OCI-LY7 (cell line): Measurements from ENCODE around the gene RIMBP2. TPM values are rescaled to one million over a fixed set of nuclear protein-coding genes. Genes with fewer than 3 reads are reported as not detected.

Experiments
- BruUV-seq: library from RNA; stranded (reverse); fragments of 400-500 nt; replicated peaks from 2 replicates; lab custom pipeline; 2021; lab: Mats Ljungman, UMichigan
- CTCF ChIA-PET: fragments of 300-600 bp; sonication (Branson Sonifier 250); formaldehyde crosslinking; loops from one replicate; lab custom pipeline; 2022; ENCODE audit warnings: antibody characterized with exemption; ENCODE audit not compliant: unreplicated experiment; lab: Charles Lee
- POLR2A ChIA-PET: fragments of 300-600 bp; sonication (Branson Sonifier 250); formaldehyde crosslinking; loops from one replicate; lab custom pipeline; 2022; ENCODE audit warnings: antibody characterized with exemption; lab: Charles Lee
- DNase-seq: peaks from one replicate; pipeline ENCODE4 v3.0.0-alpha.2; 2015; ENCODE audit warnings: low spot score
- H2AFZ ChIP-seq: fragments of 200-600 bp; sonication (generic), shearing (Covaris generic); 2 replicates; pipeline ENCODE4 v1.6.1; 2014; ENCODE audit warnings: mild to moderate bottlenecking, antibody characterized with exemption, low read length, moderate library complexity
- H3K27ac ChIP-seq: fragments of 200-600 bp; sonication (generic); 2 replicates; pipeline ENCODE4 v1.5.1; 2014; ENCODE audit warnings: mixed run types, low read depth, mild to moderate bottlenecking, moderate library complexity, low read length, inconsistent platforms; ENCODE audit not compliant: poor library complexity, severe bottlenecking
- H3K36me3 ChIP-seq: fragments of 200-600 bp; sonication (generic); 2 replicates; pipeline ENCODE4 v1.6.1; 2014; ENCODE audit warnings: mild to moderate bottlenecking, antibody characterized with exemption, low read length, moderate library complexity, mixed read lengths; ENCODE audit not compliant: insufficient read depth
- H3K4me1 ChIP-seq: fragments of 200-600 bp; sonication (generic); 2 replicates; pipeline ENCODE4 v1.5.1; 2014; ENCODE audit warnings: mild to moderate bottlenecking, low read length; ENCODE audit not compliant: insufficient read depth, poor library complexity, severe bottlenecking
- H3K4me2 ChIP-seq: fragments of 200-600 bp; sonication (generic); 2 replicates; pipeline ENCODE4 v1.6.1; 2014; ENCODE audit warnings: mild to moderate bottlenecking, low read length
- H3K4me3 ChIP-seq: fragments of 200-600 bp; sonication (generic); 2 replicates; pipeline ENCODE4 v1.5.1; 2014; ENCODE audit warnings: mild to moderate bottlenecking, low read depth, low read length; ENCODE audit not compliant: poor library complexity, severe bottlenecking
- H3K79me2 ChIP-seq: fragments of 200-600 bp; sonication (generic); 2 replicates; pipeline ENCODE4 v1.6.1; 2016; ENCODE audit warnings: low read depth, mild to moderate bottlenecking, low read length, moderate library complexity, mixed read lengths; ENCODE audit not compliant: insufficient read depth
- H3K9me2 ChIP-seq: fragments of 200-600 bp; sonication (generic); 2 replicates; pipeline ENCODE4 v1.6.1; 2016; ENCODE audit warnings: mild to moderate bottlenecking, low read length, mixed read lengths; ENCODE audit not compliant: insufficient read depth
- H3K9me3 ChIP-seq: fragments of 200-600 bp; sonication (generic); 2 replicates; pipeline ENCODE4 v1.6.1; 2014; ENCODE audit warnings: mild to moderate bottlenecking, mixed run types, low read length, mixed read lengths
- H4K20me1 ChIP-seq: fragments of 200-600 bp; sonication (generic); 2 replicates; pipeline ENCODE4 v1.6.1; 2014; ENCODE audit warnings: mild to moderate bottlenecking, antibody characterized with exemption, low read length, moderate library complexity, mixed read lengths; ENCODE audit not compliant: insufficient read depth
- CTCF ChIP-seq: fragments of 200-600 bp; sonication (generic); conservative IDR thresholded peaks from 2 replicates; pipeline ENCODE4 v1.5.1; 2014; ENCODE audit warnings: mild to moderate bottlenecking, antibody characterized with exemption, low read length, moderate library complexity, mixed read lengths
- EZH2phosphoT487 ChIP-seq: fragments of 200-600 bp; sonication (generic); IDR thresholded peaks from 2 replicates; pipeline ENCODE4 v1.6.1; 2018; ENCODE audit warnings: low read depth, borderline replicate concordance, mild to moderate bottlenecking, mixed run types, antibody characterized with exemption, low read length, moderate library complexity, mixed read lengths
- intact Hi-C: fragments of 100-400 bp; cut with micrococcal nuclease; formaldehyde crosslinking; loops from one replicate; pipeline ENCODE4 v1.10.0; 2022; ENCODE audit not compliant: unreplicated experiment
- total RNA-seq, 2 experiments: library from RNA; depleted of rRNA in 1 of 2; stranded (reverse); fragments of >200 nt in 1 of 2; shearing (Covaris generic) in 1 of 2; gene quantifications; 2 replicates each; pipeline ENCODE4 v1.2.3, GENCODE V29; 2014 to 2022

Gene RIMBP2
- total RNA-seq, 2 experiments from 2014 or later, result not detected

- no peaks in the 10 kb centered on the region for H3K36me3 ChIP-seq
- H3K27ac ChIP-seq, result no peak overlapping the region
- CTCF ChIA-PET, result no interaction called here
- no peak overlapping the region for H3K4me3 ChIP-seq
- no peaks in the 10 kb centered on the region for H3K79me2 ChIP-seq
- BruUV-seq, result no TSS peak
- TF ChIP-seq CTCF (no peak), EZH2phosphoT487 (no peak)
- no peak overlapping the region for H2AFZ ChIP-seq
- H3K9me3 ChIP-seq, result no peaks in the 10 kb centered on the region
- no peak for DNase-seq
- intact Hi-C loops, result no loop called here
- no peaks in the 10 kb centered on the region for H3K4me1 ChIP-seq
- H3K4me2 ChIP-seq, result no peak overlapping the region
- POLR2A ChIA-PET, result no interaction called here
- H4K20me1 ChIP-seq, result no peaks in the 10 kb centered on the region
- H3K9me2 ChIP-seq, result no peaks in the 10 kb centered on the region
These were observed 107.3 kb downstream of the RIMBP2 start for GRCh38 chr12:130608831-130609230.

GRCh38 chr12:130608132-130608531 lies 108.0 kb downstream of the RIMBP2 start:
- Histone ChIP-seq H3K9me2 (no peaks in the 10 kb centered on the region), H3K4me3 (no peak overlapping the region), H3K36me3 (no peaks in the 10 kb centered on the region), H3K9me3 (no peaks in the 10 kb centered on the region), H3K4me2 (no peak overlapping the region), H3K79me2 (no peaks in the 10 kb centered on the region), H2AFZ (no peak overlapping the region), H3K4me1 (no peaks in the 10 kb centered on the region), H4K20me1 (no peaks in the 10 kb centered on the region), H3K27ac (no peak overlapping the region)
- no peak for DNase-seq
- no TSS peak for BruUV-seq
- ChIA-PET CTCF (no interaction called here), POLR2A (no interaction called here)
- intact Hi-C loops, result no loop called here
- TF ChIP-seq CTCF (no peak), EZH2phosphoT487 (no peak)

- H3K9me3 ChIP-seq, result no peaks in the 10 kb centered on the region
- no peaks in the 10 kb centered on the region for H4K20me1 ChIP-seq
- no peaks in the 10 kb centered on the region for H3K79me2 ChIP-seq
- no TSS peak for BruUV-seq
- H3K4me2 ChIP-seq, result no peak overlapping the region
- H3K4me1 ChIP-seq, result no peaks in the 10 kb centered on the region
- H3K36me3 ChIP-seq, result no peaks in the 10 kb centered on the region
- ChIA-PET POLR2A (interaction anchor here (0.5 kb wide), 1 partner anchor 1125 kb away, joined by 3 read pairs; no protein-coding TSS in a partner anchor), CTCF (no interaction called here)
- H3K4me3 ChIP-seq, result no peak overlapping the region
- DNase-seq, result no peak
- H3K9me2 ChIP-seq, result no peaks in the 10 kb centered on the region
- H2AFZ ChIP-seq, result no peak overlapping the region
- no peak overlapping the region for H3K27ac ChIP-seq
- TF ChIP-seq CTCF (no peak), EZH2phosphoT487 (no peak)
- intact Hi-C loops, result no loop called here
These were observed 109.9 kb downstream of the RIMBP2 start for GRCh38 chr12:130606231-130606630.
